Esophagus squamous epithelium (tissue), 4 donors: ENCODE results near the gene DENND4A.

Experiments used
- CTCF ChIP-seq, 6 experiments: fragments of 450-650 bp in 4 of 6; fragments of 200-600 bp in 2 of 6; sonication (generic) in 2 of 6; IDR thresholded peaks; one replicate each; pipeline ENCODE4 v1.5.1; 2016 to 2019; ENCODE audit warnings: antibody characterized with exemption in 6 of 6, mild to moderate bottlenecking in 4 of 6, moderate library complexity in 4 of 6
- POLR2A ChIP-seq, 4 donors: fragments of 450-650 bp; IDR thresholded peaks; one replicate each; pipeline ENCODE4 v1.6.1; 2017; ENCODE audit warnings: antibody characterized with exemption in 4 of 4, mild to moderate bottlenecking in 4 of 4, moderate library complexity in 3 of 4

- TF ChIP-seq CTCF (IDR thresholded peaks at IDR 0.05) (no peak), POLR2A (IDR thresholded peaks at IDR 0.05) (no peak)
These were observed 138.1 kb downstream of the DENND4A start for GRCh38 chr15:65653801-65654521.
